ENCODE data around the gene MRGPRX4.
"Not testable (repeated sequence)": the region's sequence is repeated elsewhere in the genome, so short reads cannot be mapped to it uniquely, and the experiment has no call there.

MRGPRX4 gene

DNA sequence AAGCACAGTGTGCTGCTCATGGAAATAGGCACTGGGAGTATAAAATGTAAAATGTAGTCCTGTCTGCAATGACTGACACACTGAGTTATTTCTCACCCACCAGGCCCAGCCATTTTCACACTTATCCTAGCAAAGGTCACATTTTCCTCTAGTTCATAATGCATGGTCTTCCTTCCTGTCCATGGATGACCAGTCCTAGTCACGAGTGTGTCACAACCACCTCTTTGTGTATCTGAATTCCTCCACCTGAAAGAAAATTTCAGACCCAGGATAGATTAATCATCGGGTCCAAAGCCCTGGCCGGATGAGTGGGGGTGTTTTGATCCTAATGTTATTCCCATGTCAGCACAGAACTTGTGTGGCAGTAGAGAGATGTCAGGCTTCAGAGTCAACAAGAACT, at the start of gene MRGPRX4:
Gene MRGPRX4 (plus strand): TSS at position 172 of the 400 bp plus-strand sequence. CDS start 420 bp downstream, outside the sequence.
- Histone ChIP-seq H4K20me1 (no peaks in the 10 kb centered on the region), H3K9ac (no peak within 1 kb of the TSS), H3K4me3 (no peak within 1 kb of the TSS), H3K4me1 (no peaks in the 10 kb centered on the region), H3K4me2 (no peak within 1 kb of the TSS), H3K9me3 (replicated peaks in 1 of 11) (no peaks in the 10 kb centered on the region), H3K27me3 (no peaks in the 10 kb centered on the region), H3K27ac (no peak within 1 kb of the TSS), H3K36me3 (no peaks in the 10 kb centered on the region)
- TF ChIP-seq Cebpa-rat (IDR thresholded peaks at IDR 0.05), result no peak

DNA sequence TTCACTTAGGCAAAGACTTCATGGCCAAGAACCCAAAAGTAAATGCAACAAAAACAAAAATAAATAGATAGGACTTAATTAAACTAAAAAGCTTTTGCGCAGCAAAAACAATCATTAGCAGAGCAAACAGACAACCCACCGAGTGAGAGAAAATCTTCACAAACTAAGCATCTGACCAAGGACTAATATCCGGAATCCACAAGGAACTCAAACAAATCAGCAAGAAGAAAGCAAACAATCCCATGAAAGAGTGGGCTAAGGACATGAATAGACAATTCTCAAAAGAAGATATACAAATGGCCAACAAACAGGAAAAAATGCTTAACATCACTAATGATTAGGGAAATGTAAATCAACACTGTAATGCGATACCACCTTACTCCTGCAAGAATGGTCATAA, 41.5 kb upstream of the MRGPRX4 start:
- not testable (repeated sequence) for H3K4me2 ChIP-seq, H3K36me3 ChIP-seq, H3K27ac ChIP-seq, H3K27me3 ChIP-seq, H4K20me1 ChIP-seq, H3K9ac ChIP-seq, H3K4me3 ChIP-seq, H3K4me1 ChIP-seq
- peaks cover 7 to 14% (median 8%) of the 10 kb centered on the region in 11 experiments; a peak in 17 of 22 replicates for H3K9me3 ChIP-seq (replicated peaks in 1 of 11)

DNA sequence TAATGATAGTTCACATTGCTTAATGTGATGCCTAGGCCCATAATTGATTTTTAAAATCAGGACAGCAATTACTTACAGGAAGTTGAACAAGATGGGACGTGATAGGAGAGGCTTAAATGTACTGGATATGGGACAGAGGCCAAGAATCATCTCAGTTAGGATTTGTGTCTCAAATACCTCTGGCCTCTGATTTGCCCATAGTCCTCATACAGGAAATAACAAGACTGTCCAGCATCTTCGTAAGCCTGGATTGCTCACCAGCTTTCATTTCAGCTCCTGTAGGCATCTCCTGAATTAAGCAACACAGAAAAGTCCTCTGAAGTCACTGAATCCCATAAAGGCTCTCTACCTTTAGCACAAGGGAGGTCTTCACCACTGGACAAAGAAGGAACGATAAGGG, 40.3 kb upstream of the MRGPRX4 start, which contains the start of gene MRGPRX3:
Gene MRGPRX3 (plus strand): TSS at position 231 of the 400 bp plus-strand sequence. CDS start 4,632 bp downstream, outside the sequence.
- Histone ChIP-seq H3K9ac (no peak within 1 kb of the TSS), H3K4me1 (no peaks in the 10 kb centered on the region), H3K27ac (no peak within 1 kb of the TSS), H3K36me3 (no peaks in the 10 kb centered on the region), H3K4me2 (no peak within 1 kb of the TSS), H4K20me1 (no peaks in the 10 kb centered on the region), H3K27me3 (no peaks in the 10 kb centered on the region), H3K4me3 (no peak within 1 kb of the TSS), H3K9me3 (replicated peaks in 1 of 11) (peaks cover 7 to 17% (median 11%) of the 10 kb centered on the region in 11 experiments; a peak in 17 of 22 replicates)
- TF ChIP-seq Cebpa-rat (IDR thresholded peaks at IDR 0.05), result no peak

DNA sequence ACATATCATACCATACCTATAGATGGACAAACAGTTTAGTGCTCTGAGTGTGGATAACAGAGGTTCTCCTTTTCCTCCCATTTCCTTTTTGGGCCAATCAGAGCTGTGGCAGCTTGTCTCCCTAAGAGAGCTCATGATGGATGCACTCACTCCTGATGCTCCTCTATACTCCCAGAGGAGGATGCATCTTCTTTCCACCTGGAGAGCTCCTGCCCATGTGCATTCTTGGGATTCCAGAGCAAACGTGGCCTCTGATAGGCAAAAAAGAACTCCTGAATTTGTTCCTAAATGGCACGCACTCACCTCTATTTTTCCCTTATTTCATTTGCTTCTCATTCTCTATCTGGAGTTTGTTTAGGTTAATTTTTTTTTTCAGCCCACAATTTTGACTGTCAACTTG, 37.3 kb upstream of the MRGPRX4 start:
- TF ChIP-seq Cebpa-rat (IDR thresholded peaks at IDR 0.05), result no peak
- Histone ChIP-seq H3K4me1 (no peaks in the 10 kb centered on the region), H3K27me3 (no peaks in the 10 kb centered on the region)

DNA sequence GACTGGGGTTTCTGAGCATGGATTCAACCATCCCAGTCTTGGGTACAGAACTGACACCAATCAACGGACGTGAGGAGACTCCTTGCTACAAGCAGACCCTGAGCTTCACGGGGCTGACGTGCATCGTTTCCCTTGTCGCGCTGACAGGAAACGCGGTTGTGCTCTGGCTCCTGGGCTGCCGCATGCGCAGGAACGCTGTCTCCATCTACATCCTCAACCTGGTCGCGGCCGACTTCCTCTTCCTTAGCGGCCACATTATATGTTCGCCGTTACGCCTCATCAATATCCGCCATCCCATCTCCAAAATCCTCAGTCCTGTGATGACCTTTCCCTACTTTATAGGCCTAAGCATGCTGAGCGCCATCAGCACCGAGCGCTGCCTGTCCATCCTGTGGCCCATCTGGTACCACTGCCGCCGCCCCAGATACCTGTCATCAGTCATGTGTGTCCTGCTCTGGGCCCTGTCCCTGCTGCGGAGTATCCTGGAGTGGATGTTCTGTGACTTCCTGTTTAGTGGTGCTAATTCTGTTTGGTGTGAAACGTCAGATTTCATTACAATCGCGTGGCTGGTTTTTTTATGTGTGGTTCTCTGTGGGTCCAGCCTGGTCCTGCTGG, 35.3 kb upstream of the MRGPRX4 start:
- no peak overlapping the region for H3K4me3 ChIP-seq
- no peaks in the 10 kb centered on the region for H3K4me1 ChIP-seq
- H4K20me1 ChIP-seq, result no peaks in the 10 kb centered on the region
- no peak overlapping the region for H3K4me2 ChIP-seq
- peaks cover 0 to 9% (median 0%) of the 10 kb centered on the region in 11 experiments; a peak in 4 of 22 replicates for H3K9me3 ChIP-seq (replicated peaks in 1 of 11)
- H3K27me3 ChIP-seq, result no peaks in the 10 kb centered on the region
- H3K9ac ChIP-seq, result no peak overlapping the region
- H3K36me3 ChIP-seq, result no peaks in the 10 kb centered on the region
- no peak overlapping the region for H3K27ac ChIP-seq
- no peak for TF ChIP-seq Cebpa-rat (IDR thresholded peaks at IDR 0.05)

More for the DNA sequence above, 37.3 kb upstream of the MRGPRX4 start:
- H3K4me2 ChIP-seq, result no peak overlapping the region
- no peak overlapping the region for H3K27ac ChIP-seq
- H4K20me1 ChIP-seq, result no peaks in the 10 kb centered on the region
- H3K9me3 ChIP-seq (replicated peaks in 1 of 11), result peaks cover 0 to 9% (median 4%) of the 10 kb centered on the region in 11 experiments; a peak in 4 of 22 replicates
- no peak overlapping the region for H3K9ac ChIP-seq
- no peaks in the 10 kb centered on the region for H3K36me3 ChIP-seq
- no peak overlapping the region for H3K4me3 ChIP-seq

DNA sequence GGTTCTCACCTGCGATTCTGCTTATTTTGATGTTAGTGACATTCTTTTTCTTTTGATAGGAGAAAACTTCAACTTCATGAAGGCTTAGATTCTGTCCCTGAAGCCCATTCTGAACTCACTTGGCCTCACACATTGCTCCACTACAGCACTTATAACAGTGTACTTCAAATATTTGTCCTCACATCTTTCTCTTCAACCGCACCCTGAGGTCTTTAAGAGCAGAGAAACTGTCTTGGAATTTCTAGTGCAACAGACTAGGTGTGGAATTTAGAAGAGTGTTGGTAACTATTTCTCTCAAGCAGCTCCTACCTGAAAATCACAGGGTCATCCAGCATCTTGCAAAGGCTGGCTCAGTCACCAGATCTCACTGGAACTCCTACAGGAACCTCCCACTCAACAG, 32.5 kb upstream of the MRGPRX4 start:
- no peaks in the 10 kb centered on the region for H3K36me3 ChIP-seq
- H3K27ac ChIP-seq, result no peak overlapping the region
- no peak for TF ChIP-seq Cebpa-rat (IDR thresholded peaks at IDR 0.05)
- no peak overlapping the region for H3K9ac ChIP-seq
- no peaks in the 10 kb centered on the region for H3K27me3 ChIP-seq
- peaks cover 0 to 9% (median 0%) of the 10 kb centered on the region in 11 experiments; a peak in 4 of 22 replicates for H3K9me3 ChIP-seq (replicated peaks in 1 of 11)
- H3K4me1 ChIP-seq, result no peaks in the 10 kb centered on the region
- no peaks in the 10 kb centered on the region for H4K20me1 ChIP-seq
- H3K4me2 ChIP-seq, result no peak overlapping the region
- no peak overlapping the region for H3K4me3 ChIP-seq

DNA sequence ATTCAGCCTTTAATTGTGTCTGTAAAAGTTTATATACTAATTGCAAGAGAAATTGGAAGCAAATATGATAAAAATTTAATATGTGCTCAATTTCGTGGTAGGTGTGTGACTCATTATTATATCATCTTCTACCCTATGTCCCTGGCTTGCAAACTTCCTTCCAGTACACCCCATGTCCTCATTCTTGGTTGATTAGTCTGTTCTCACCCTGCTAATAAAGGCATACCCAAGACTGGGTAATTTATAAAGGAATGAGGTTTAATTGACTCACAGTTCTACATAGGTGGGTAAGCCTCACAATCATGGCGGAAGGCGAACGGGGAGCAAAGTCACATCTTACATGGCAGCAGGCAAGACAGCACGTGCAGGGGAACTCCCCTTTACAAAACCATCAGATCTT, 28.4 kb upstream of the MRGPRX4 start:
- no peak overlapping the region for H3K4me3 ChIP-seq
- no peaks in the 10 kb centered on the region for H4K20me1 ChIP-seq
- peaks cover 0 to 7% (median 3%) of the 10 kb centered on the region in 11 experiments; a peak in 2 of 22 replicates for H3K9me3 ChIP-seq (replicated peaks in 1 of 11)
- H3K27ac ChIP-seq, result no peak overlapping the region
- H3K36me3 ChIP-seq, result no peaks in the 10 kb centered on the region
- TF ChIP-seq Cebpa-rat (IDR thresholded peaks at IDR 0.05), result no peak
- no peaks in the 10 kb centered on the region for H3K4me1 ChIP-seq
- H3K4me2 ChIP-seq, result no peak overlapping the region
- H3K27me3 ChIP-seq, result no peaks in the 10 kb centered on the region
- no peak overlapping the region for H3K9ac ChIP-seq

DNA sequence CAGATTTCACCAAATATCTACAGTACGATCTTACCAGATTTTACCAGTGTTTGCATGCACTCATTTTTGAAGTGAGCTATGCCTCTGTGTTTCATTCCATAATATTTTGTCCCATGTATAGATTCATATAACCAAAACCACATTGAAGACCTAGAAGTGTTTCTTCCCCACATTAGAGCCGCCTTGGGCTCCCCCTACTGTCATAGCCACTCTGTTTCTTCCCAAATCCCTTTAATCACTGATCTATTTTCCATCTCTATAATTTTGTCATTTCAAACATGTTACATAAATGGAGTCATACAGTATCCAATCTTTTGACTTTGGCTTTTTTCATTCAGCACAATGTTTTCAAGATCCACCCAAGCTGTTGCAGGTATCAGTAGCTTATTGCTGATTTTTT, 27.6 kb upstream of the MRGPRX4 start:
- H4K20me1 ChIP-seq, result no peaks in the 10 kb centered on the region
- H3K4me1 ChIP-seq, result no peaks in the 10 kb centered on the region
- H3K9me3 ChIP-seq (replicated peaks in 1 of 11), result peaks cover 0 to 7% (median 3%) of the 10 kb centered on the region in 11 experiments; a peak in 2 of 22 replicates
- no peak for TF ChIP-seq Cebpa-rat (IDR thresholded peaks at IDR 0.05)
- H3K27me3 ChIP-seq, result no peaks in the 10 kb centered on the region
- H3K27ac ChIP-seq, result no peak overlapping the region
- no peak overlapping the region for H3K4me3 ChIP-seq
- no peak overlapping the region for H3K4me2 ChIP-seq
- H3K9ac ChIP-seq, result no peak overlapping the region
- H3K36me3 ChIP-seq, result no peaks in the 10 kb centered on the region

DNA sequence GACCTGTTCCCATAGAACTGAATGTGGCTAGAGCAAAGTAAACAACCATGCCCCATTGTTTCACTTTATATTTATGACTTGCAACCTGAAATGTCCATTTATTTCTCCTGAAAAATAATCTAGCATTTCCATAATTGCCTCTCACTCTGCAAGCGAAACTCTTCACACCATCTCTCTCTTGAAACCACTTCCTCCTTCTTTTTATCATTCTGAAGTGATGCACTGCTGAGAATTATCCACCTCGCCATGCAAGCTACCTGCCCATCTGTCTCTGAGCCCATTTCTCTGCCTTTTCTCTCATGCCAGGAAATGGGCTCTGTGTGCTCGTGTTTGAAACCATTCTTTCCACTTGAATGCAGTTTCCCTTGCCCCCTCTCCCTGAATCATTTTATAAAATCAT, 26.8 kb upstream of the MRGPRX4 start:
- H3K4me2 ChIP-seq, result no peak overlapping the region
- no peaks in the 10 kb centered on the region for H3K27me3 ChIP-seq
- no peak for TF ChIP-seq Cebpa-rat (IDR thresholded peaks at IDR 0.05)
- no peaks in the 10 kb centered on the region for H3K36me3 ChIP-seq
- no peaks in the 10 kb centered on the region for H4K20me1 ChIP-seq
- no peaks in the 10 kb centered on the region for H3K4me1 ChIP-seq
- H3K27ac ChIP-seq, result no peak overlapping the region
- H3K4me3 ChIP-seq, result no peak overlapping the region
- H3K9me3 ChIP-seq (replicated peaks in 1 of 11), result peaks cover 0 to 7% (median 3%) of the 10 kb centered on the region in 11 experiments; a peak in 2 of 22 replicates
- no peak overlapping the region for H3K9ac ChIP-seq

DNA sequence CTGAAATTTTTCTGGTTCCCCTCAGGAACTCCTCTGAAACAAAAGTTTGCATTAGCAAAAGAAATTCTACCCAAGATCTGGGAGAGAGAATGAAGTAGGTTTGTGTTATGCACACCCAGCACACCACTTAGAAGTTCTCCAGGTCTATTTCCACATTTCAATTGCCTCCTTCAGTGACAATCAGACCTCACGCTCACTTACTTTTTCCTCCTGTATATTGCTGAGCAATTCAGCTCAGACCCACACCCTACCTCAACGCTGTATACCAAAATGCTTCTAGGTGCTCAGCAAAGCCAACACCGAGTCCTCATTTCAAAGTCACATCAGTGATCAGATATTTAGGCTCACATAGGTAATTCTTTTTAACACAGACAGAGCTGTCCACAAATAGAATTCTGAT, 21.1 kb upstream of the MRGPRX4 start:
- Histone ChIP-seq H3K9me3 (replicated peaks in 1 of 11) (peaks cover 0 to 7% (median 3%) of the 10 kb centered on the region in 11 experiments; a peak in 4 of 22 replicates), H3K27me3 (no peaks in the 10 kb centered on the region)

More for the DNA sequence above, 21.1 kb upstream of the MRGPRX4 start:
- Histone ChIP-seq H4K20me1 (no peaks in the 10 kb centered on the region), H3K4me2 (no peak overlapping the region), H3K4me1 (no peaks in the 10 kb centered on the region), H3K36me3 (no peaks in the 10 kb centered on the region), H3K27ac (no peak overlapping the region), H3K4me3 (no peak overlapping the region), H3K9ac (no peak overlapping the region)
- no peak for TF ChIP-seq Cebpa-rat (IDR thresholded peaks at IDR 0.05)

Measured in BLaER1 treated with 17β-estradiol and CSF1 and Interleukin-3, amounts not matched to agents 10 nM and 100 nM (cell line).